NCI-H1694 (cell line): ENCODE data around the gene DUSP22.
"Not testable (repeated sequence)": the region's sequence is repeated elsewhere in the genome, so short reads cannot be mapped to it uniquely, and the experiment has no call there.

Experiments
- DNase-seq: peaks from one replicate; lab custom pipeline; 2025; lab: John Stamatoyannopoulos, UW

DUSP22 gene

GRCh38 chr6:325161-325860, 33.0 kb downstream of the DUSP22 start:
- DNase-seq: not testable (repeated sequence)

- not testable (repeated sequence) for DNase-seq
These were observed 33.8 kb downstream of the DUSP22 start for GRCh38 chr6:326066-326465.

- DNase-seq: no peak
These were observed 34.7 kb downstream of the DUSP22 start for GRCh38 chr6:326896-327537.

GRCh38 chr6:327538-328116, 35.3 kb downstream of the DUSP22 start:
- no peak for DNase-seq

GRCh38 chr6:328136-328670, 35.9 kb downstream of the DUSP22 start:
- DNase-seq: no peak

GRCh38 chr6:328924-329323, 36.6 kb downstream of the DUSP22 start:
- DNase-seq: no peak

GRCh38 chr6:329888-330691, 37.8 kb downstream of the DUSP22 start:
- DNase-seq: no peak

- no peak for DNase-seq
These were observed 38.7 kb downstream of the DUSP22 start for GRCh38 chr6:330948-331347.

GRCh38 chr6:331622-332521, 39.6 kb downstream of the DUSP22 start:
- DNase-seq: no peak

- DNase-seq: no peak
These were observed 40.4 kb downstream of the DUSP22 start for GRCh38 chr6:332671-333070.

- no peak for DNase-seq
These were observed 41.2 kb downstream of the DUSP22 start for GRCh38 chr6:333379-334002.

- DNase-seq: no peak
These were observed 42.5 kb downstream of the DUSP22 start for GRCh38 chr6:334536-335510.

- DNase-seq: no peak
These were observed 43.3 kb downstream of the DUSP22 start for GRCh38 chr6:335572-335971.

GRCh38 chr6:336159-337114, 44.1 kb downstream of the DUSP22 start:
- no peak for DNase-seq

GRCh38 chr6:337805-338368, 45.6 kb downstream of the DUSP22 start:
- DNase-seq: no peak

- DNase-seq: no peak
These were observed 46.6 kb downstream of the DUSP22 start for GRCh38 chr6:338815-339262.

- DNase-seq: no peak
These were observed 47.2 kb downstream of the DUSP22 start for GRCh38 chr6:339480-339879.
